HEK293 (cell line): ENCODE data around the gene CCDC9B.

Source experiments
- HIC1 ChIP-seq: fragments of 450-650 bp; formaldehyde crosslinking; IDR thresholded peaks from 2 replicates; pipeline ENCODE4 v1.5.1; 2016; ENCODE audit warnings: missing biosample characterization, missing genetic modification characterization
- MYNN ChIP-seq: fragments of 450-650 bp; formaldehyde crosslinking; IDR thresholded peaks from 2 replicates; pipeline ENCODE4 v1.5.1; 2016; ENCODE audit warnings: missing biosample characterization, missing genetic modification characterization, borderline replicate concordance
- OSR2 ChIP-seq: fragments of 450-650 bp; formaldehyde crosslinking; IDR thresholded peaks from 2 replicates; pipeline ENCODE4 v1.5.1; 2016; ENCODE audit warnings: missing biosample characterization, missing genetic modification characterization
- TRIM28 ChIP-seq: IDR thresholded peaks from 2 replicates; pipeline ENCODE4 v1.6.1; 2011; ENCODE audit warnings: low read length, control low read depth, borderline replicate concordance
- YY2 ChIP-seq: fragments of 450-650 bp; formaldehyde crosslinking; IDR thresholded peaks from 2 replicates; pipeline ENCODE4 v1.5.1; 2016; ENCODE audit warnings: missing biosample characterization, missing genetic modification characterization
- ZBTB11 ChIP-seq: fragments of 450-650 bp; formaldehyde crosslinking; conservative IDR thresholded peaks from 2 replicates; pipeline ENCODE4 v1.5.1; 2016; ENCODE audit warnings: low read depth, missing biosample characterization, missing genetic modification characterization
- ZFP3 ChIP-seq: fragments of 450-650 bp; formaldehyde crosslinking; IDR thresholded peaks from 2 replicates; pipeline ENCODE4 v1.5.1; 2016; ENCODE audit warnings: low read depth, missing biosample characterization, missing genetic modification characterization
- ZFP69B ChIP-seq: fragments of 450-650 bp; formaldehyde crosslinking; IDR thresholded peaks from 2 replicates; pipeline ENCODE4 v1.5.1; 2016; ENCODE audit warnings: missing biosample characterization, missing genetic modification characterization
- ZIC2 ChIP-seq: fragments of 450-650 bp; formaldehyde crosslinking; IDR thresholded peaks from 2 replicates; pipeline ENCODE4 v1.5.1; 2016; ENCODE audit warnings: missing biosample characterization, missing genetic modification characterization
- ZNF114 ChIP-seq: fragments of 450-650 bp; formaldehyde crosslinking; IDR thresholded peaks from 2 replicates; pipeline ENCODE4 v1.5.0; 2017; ENCODE audit warnings: missing biosample characterization, missing genetic modification characterization
- ZNF138 ChIP-seq: fragments of 450-650 bp; formaldehyde crosslinking; IDR thresholded peaks from 2 replicates; pipeline ENCODE4 v1.5.1; 2016; ENCODE audit warnings: missing biosample characterization, missing genetic modification characterization, borderline replicate concordance
- ZNF211 ChIP-seq: fragments of 450-650 bp; formaldehyde crosslinking; IDR thresholded peaks from 2 replicates; pipeline ENCODE4 v1.5.1; 2016; ENCODE audit warnings: low read depth, missing biosample characterization, missing genetic modification characterization
- ZNF223 ChIP-seq: fragments of 450-650 bp; formaldehyde crosslinking; IDR thresholded peaks from 2 replicates; pipeline ENCODE4 v1.5.1; 2016; ENCODE audit warnings: missing biosample characterization, missing genetic modification characterization
- ZNF23 ChIP-seq: fragments of 450-650 bp; formaldehyde crosslinking; IDR thresholded peaks from 2 replicates; pipeline ENCODE4 v1.5.1; 2016; ENCODE audit warnings: missing biosample characterization, missing genetic modification characterization, borderline replicate concordance
- ZNF24 ChIP-seq: fragments of 450-650 bp; formaldehyde crosslinking; IDR thresholded peaks from 2 replicates; pipeline ENCODE4 v1.5.1; 2016; ENCODE audit warnings: missing biosample characterization, missing genetic modification characterization
- ZNF302 ChIP-seq: fragments of 450-650 bp; formaldehyde crosslinking; IDR thresholded peaks from 2 replicates; pipeline ENCODE4 v1.5.1; 2016; ENCODE audit warnings: missing biosample characterization, missing genetic modification characterization, low read depth
- ZNF324 ChIP-seq: fragments of 450-650 bp; formaldehyde crosslinking; IDR thresholded peaks from 2 replicates; pipeline ENCODE4 v1.5.1; 2016; ENCODE audit warnings: missing biosample characterization, missing genetic modification characterization
- ZNF341 ChIP-seq: fragments of 450-650 bp; formaldehyde crosslinking; IDR thresholded peaks from 2 replicates; pipeline ENCODE4; 2016; ENCODE audit warnings: low read depth, missing biosample characterization, missing genetic modification characterization
- ZNF394 ChIP-seq: fragments of 450-650 bp; formaldehyde crosslinking; IDR thresholded peaks from 2 replicates; pipeline ENCODE4 v1.5.1; 2016; ENCODE audit warnings: missing biosample characterization, missing genetic modification characterization, mild to moderate bottlenecking, moderate library complexity, borderline replicate concordance
- ZNF398 ChIP-seq: fragments of 450-650 bp; formaldehyde crosslinking; IDR thresholded peaks from 2 replicates; pipeline ENCODE4 v1.5.1; 2017; ENCODE audit warnings: missing biosample characterization, missing genetic modification characterization
- ZNF433 ChIP-seq: fragments of 450-650 bp; formaldehyde crosslinking; IDR thresholded peaks from 2 replicates; pipeline ENCODE4 v1.5.1; 2016; ENCODE audit warnings: missing biosample characterization, missing genetic modification characterization, low read depth
- ZNF488 ChIP-seq: fragments of 450-650 bp; formaldehyde crosslinking; IDR thresholded peaks from 2 replicates; pipeline ENCODE4 v1.5.1; 2016; ENCODE audit warnings: missing biosample characterization, missing genetic modification characterization
- ZNF549 ChIP-seq: fragments of 450-650 bp; IDR thresholded peaks from 2 replicates; pipeline ENCODE4 v1.5.1; 2018; ENCODE audit warnings: missing biosample characterization, missing genetic modification characterization, mild to moderate bottlenecking, inconsistent platforms, moderate library complexity
- ZNF610 ChIP-seq: fragments of 450-650 bp; formaldehyde crosslinking; IDR thresholded peaks from 2 replicates; pipeline ENCODE4 v1.5.1; 2016; ENCODE audit warnings: missing biosample characterization, missing genetic modification characterization, borderline replicate concordance
- ZNF623 ChIP-seq: fragments of 450-650 bp; formaldehyde crosslinking; IDR thresholded peaks from 2 replicates; pipeline ENCODE4 v1.5.1; 2016; ENCODE audit warnings: missing biosample characterization, missing genetic modification characterization
- ZNF76 ChIP-seq: fragments of 450-650 bp; formaldehyde crosslinking; IDR thresholded peaks from 2 replicates; pipeline ENCODE4; 2016; ENCODE audit warnings: low read depth, missing biosample characterization, missing genetic modification characterization, borderline replicate concordance
- ZNF776 ChIP-seq: fragments of 450-650 bp; formaldehyde crosslinking; IDR thresholded peaks from 2 replicates; pipeline ENCODE4 v1.5.0; 2017; ENCODE audit warnings: missing biosample characterization, missing genetic modification characterization, borderline replicate concordance
- ZSCAN18 ChIP-seq: fragments of 450-650 bp; formaldehyde crosslinking; IDR thresholded peaks from 2 replicates; pipeline ENCODE4 v1.5.1; 2016; ENCODE audit warnings: missing biosample characterization, missing genetic modification characterization
- ZSCAN23 ChIP-seq: fragments of 450-650 bp; formaldehyde crosslinking; IDR thresholded peaks from 2 replicates; pipeline ENCODE4 v1.5.1; 2016; ENCODE audit warnings: missing biosample characterization, missing genetic modification characterization

The CCDC9B gene

GRCh38 chr15:40335938-40336743, 4.6 kb downstream of the CCDC9B start (continued):
- TF ChIP-seq ZNF488 (tag by site-specific recombination) = no peak
- 0 out of 2 replicates have a peak, but pooled peaks have one; percentile 15 for TF ChIP-seq OSR2
- TF ChIP-seq ZNF394 = no peak
- no peak for TF ChIP-seq ZNF211
- no peak for TF ChIP-seq YY2 (tag by site-specific recombination)
- TF ChIP-seq ZNF549 (tag by site-specific recombination) = no peak
- TF ChIP-seq ZNF23 (tag by site-specific recombination) = no peak
- TF ChIP-seq ZNF776 (tag by site-specific recombination) = no peak
- TF ChIP-seq ZSCAN23 (tag by site-specific recombination) = no peak
- no peak for TF ChIP-seq ZFP3 (tag by site-specific recombination)
- no peak for TF ChIP-seq ZFP69B
- no peak for TF ChIP-seq HIC1 (tag by site-specific recombination)
- no peak for TF ChIP-seq ZNF433 (tag by site-specific recombination)
- no peak for TF ChIP-seq ZNF223 (tag by site-specific recombination)
- TF ChIP-seq TRIM28 = no peak
- TF ChIP-seq ZNF114 (tag by site-specific recombination) = no peak
- peak; percentile 24; the same call in 1 of the 2 replicates for TF ChIP-seq ZNF398 (tag by site-specific recombination)
- TF ChIP-seq ZNF24 (tag by site-specific recombination) = no peak
- no peak for TF ChIP-seq ZSCAN18 (tag by site-specific recombination)
- TF ChIP-seq ZNF302 (tag by site-specific recombination) = no peak
- TF ChIP-seq ZNF324 (tag by site-specific recombination) = no peak
- TF ChIP-seq ZNF138 (tag by site-specific recombination) = no peak
- no peak for TF ChIP-seq ZIC2 (tag by site-specific recombination)
- 0 out of 2 replicates have a peak, but pooled peaks have one; percentile 21 for TF ChIP-seq ZNF341 (tag by site-specific recombination)
- TF ChIP-seq MYNN (tag by site-specific recombination) = no peak
- TF ChIP-seq ZBTB11 = no peak
- no peak for TF ChIP-seq ZNF623
- no peak for TF ChIP-seq ZNF610 (tag by site-specific recombination)
- TF ChIP-seq ZNF76 = no peak
